Activated naive CD8-positive, alpha-beta T cell treated with anti-CD3 and anti-CD28 coated beads, Interleukin-2, amount 50 U/mL, for 24 hours (primary cell): ENCODE data around the gene GRK6.

Source experiments
- ATAC-seq: fragments of 150-1000 bp; cut with Tn5 transposase; one replicate; pipeline ENCODE4 v1.10.0; 2021
- DNase-seq: peaks from one replicate; pipeline ENCODE4 v3.0.0; 2021
- H3K27ac Mint-ChIP-seq: one replicate; pipeline ENCODE4 v1.8.0; 2021; ENCODE audit warnings: mild to moderate bottlenecking, mixed read lengths
- H3K27me3 Mint-ChIP-seq: one replicate; pipeline ENCODE4 v1.8.0; 2021; ENCODE audit warnings: mixed read lengths
- H3K36me3 Mint-ChIP-seq: one replicate; pipeline ENCODE4 v1.8.0; 2021; ENCODE audit warnings: low read depth, mixed read lengths
- H3K4me1 Mint-ChIP-seq: one replicate; pipeline ENCODE4 v1.8.0; 2021; ENCODE audit warnings: mixed read lengths
- H3K4me3 Mint-ChIP-seq: one replicate; pipeline ENCODE4 v1.8.0; 2021; ENCODE audit warnings: mild to moderate bottlenecking, moderate library complexity, mixed read lengths
- H3K9me3 Mint-ChIP-seq: one replicate; pipeline ENCODE4 v1.8.0; 2021; ENCODE audit warnings: mixed read lengths

Gene GRK6

GRCh38 chr5:177426566-177427210, at the start of gene GRK6:
Gene GRK6, plus strand, starts transcription at chr5:177426676. Its CDS starts 170 bp downstream, at chr5:177426846.
- peaks cover 57% of the 10 kb centered on the region for H3K4me1 Mint-ChIP-seq
- ATAC-seq, result peak; percentile 54
- H3K9me3 Mint-ChIP-seq, result no peaks in the 10 kb centered on the region
- H3K4me3 Mint-ChIP-seq, result peak within 1 kb of the TSS; percentile 91
- peak within 1 kb of the TSS; percentile 97 for H3K27ac Mint-ChIP-seq
- peaks cover 27% of the 10 kb centered on the region for H3K36me3 Mint-ChIP-seq
- peaks cover 3% of the 10 kb centered on the region for H3K27me3 Mint-ChIP-seq
- peak; percentile 71 for DNase-seq

- H3K36me3 Mint-ChIP-seq, result no peaks in the 10 kb centered on the region
- H3K9me3 Mint-ChIP-seq, result no peaks in the 10 kb centered on the region
- DNase-seq (no peak), ATAC-seq (no peak)
- H3K27ac Mint-ChIP-seq, result no peak overlapping the region
- peaks cover 35% of the 10 kb centered on the region for H3K4me1 Mint-ChIP-seq
- H3K4me3 Mint-ChIP-seq, result no peak overlapping the region
- peaks cover 2% of the 10 kb centered on the region for H3K27me3 Mint-ChIP-seq
These were observed 48.4 kb upstream of the GRK6 start for GRCh38 chr5:177377851-177378776.

- Mint-ChIP-seq H3K27ac (peak overlapping the region; percentile 2), H3K4me1 (peaks cover 25% of the 10 kb centered on the region), H3K9me3 (no peaks in the 10 kb centered on the region), H3K4me3 (no peak overlapping the region), H3K36me3 (no peaks in the 10 kb centered on the region), H3K27me3 (peaks cover 2% of the 10 kb centered on the region)
- ATAC-seq, result peak; percentile 88
- DNase-seq, result no peak
These were observed 47.3 kb upstream of the GRK6 start for GRCh38 chr5:177378884-177379883.

GRCh38 chr5:177380805-177381126, 45.7 kb upstream of the GRK6 start:
- H3K27ac Mint-ChIP-seq, result no peak overlapping the region
- no peak overlapping the region for H3K4me3 Mint-ChIP-seq
- ATAC-seq (no peak), DNase-seq (no peak)
- no peaks in the 10 kb centered on the region for H3K9me3 Mint-ChIP-seq
- peaks cover 2% of the 10 kb centered on the region for H3K27me3 Mint-ChIP-seq
- no peaks in the 10 kb centered on the region for H3K36me3 Mint-ChIP-seq
- H3K4me1 Mint-ChIP-seq, result peaks cover 26% of the 10 kb centered on the region

- no peak for DNase-seq
- Mint-ChIP-seq H3K27me3 (peaks cover 2% of the 10 kb centered on the region), H3K27ac (no peak overlapping the region), H3K36me3 (no peaks in the 10 kb centered on the region), H3K4me3 (no peak overlapping the region), H3K9me3 (no peaks in the 10 kb centered on the region), H3K4me1 (peaks cover 28% of the 10 kb centered on the region)
- no peak for ATAC-seq
These were observed 44.0 kb upstream of the GRK6 start for GRCh38 chr5:177382423-177383029.

- Mint-ChIP-seq H3K9me3 (no peaks in the 10 kb centered on the region), H3K27ac (no peak overlapping the region), H3K27me3 (peaks cover 2% of the 10 kb centered on the region), H3K36me3 (no peaks in the 10 kb centered on the region), H3K4me1 (peaks cover 32% of the 10 kb centered on the region), H3K4me3 (no peak overlapping the region)
- ATAC-seq, result no peak
- no peak for DNase-seq
These were observed 43.3 kb upstream of the GRK6 start for GRCh38 chr5:177383181-177383580.

- no peak for ATAC-seq
- no peaks in the 10 kb centered on the region for H3K9me3 Mint-ChIP-seq
- H3K4me1 Mint-ChIP-seq, result peaks cover 37% of the 10 kb centered on the region
- no peaks in the 10 kb centered on the region for H3K36me3 Mint-ChIP-seq
- H3K27ac Mint-ChIP-seq, result no peak within 1 kb of the TSS
- H3K4me3 Mint-ChIP-seq, result no peak within 1 kb of the TSS
- H3K27me3 Mint-ChIP-seq, result peaks cover 2% of the 10 kb centered on the region
- DNase-seq, result no peak
These were observed 42.3 kb upstream of the GRK6 start, which contains the start of gene SLC34A1 for GRCh38 chr5:177384134-177384533. Gene SLC34A1, plus strand, starts transcription at chr5:177384434. Its CDS starts 1,308 bp downstream, at chr5:177385742.

GRCh38 chr5:177385720-177386119, 40.8 kb upstream of the GRK6 start:
- Mint-ChIP-seq H3K4me3 (no peak overlapping the region), H3K4me1 (peaks cover 45% of the 10 kb centered on the region), H3K27ac (no peak overlapping the region), H3K27me3 (peaks cover 3% of the 10 kb centered on the region), H3K36me3 (no peaks in the 10 kb centered on the region), H3K9me3 (no peaks in the 10 kb centered on the region)
- no peak for DNase-seq
- no peak for ATAC-seq

GRCh38 chr5:177386542-177386941, 39.9 kb upstream of the GRK6 start:
- no peak overlapping the region for H3K27ac Mint-ChIP-seq
- H3K27me3 Mint-ChIP-seq, result peaks cover 1% of the 10 kb centered on the region
- H3K4me1 Mint-ChIP-seq, result peaks cover 49% of the 10 kb centered on the region
- H3K9me3 Mint-ChIP-seq, result no peaks in the 10 kb centered on the region
- no peaks in the 10 kb centered on the region for H3K36me3 Mint-ChIP-seq
- DNase-seq (no peak), ATAC-seq (no peak)
- H3K4me3 Mint-ChIP-seq, result no peak overlapping the region

GRCh38 chr5:177387405-177387804, 39.1 kb upstream of the GRK6 start:
- DNase-seq (no peak), ATAC-seq (no peak)
- peaks cover 1% of the 10 kb centered on the region for H3K27me3 Mint-ChIP-seq
- H3K27ac Mint-ChIP-seq, result no peak overlapping the region
- peaks cover 47% of the 10 kb centered on the region for H3K4me1 Mint-ChIP-seq
- no peaks in the 10 kb centered on the region for H3K9me3 Mint-ChIP-seq
- H3K36me3 Mint-ChIP-seq, result no peaks in the 10 kb centered on the region
- H3K4me3 Mint-ChIP-seq, result no peak overlapping the region

- H3K4me3 Mint-ChIP-seq, result no peak overlapping the region
- no peak for ATAC-seq
- peaks cover 46% of the 10 kb centered on the region for H3K4me1 Mint-ChIP-seq
- no peaks in the 10 kb centered on the region for H3K9me3 Mint-ChIP-seq
- DNase-seq, result no peak
- peak overlapping the region; percentile 5 for H3K27ac Mint-ChIP-seq
- H3K27me3 Mint-ChIP-seq, result peaks cover 1% of the 10 kb centered on the region
- H3K36me3 Mint-ChIP-seq, result no peaks in the 10 kb centered on the region
These were observed 37.9 kb upstream of the GRK6 start for GRCh38 chr5:177388521-177389052.

- H3K27ac Mint-ChIP-seq, result peak overlapping the region; percentile 87
- no peaks in the 10 kb centered on the region for H3K9me3 Mint-ChIP-seq
- ATAC-seq, result peak; percentile 77
- peak overlapping the region; percentile 28 for H3K4me3 Mint-ChIP-seq
- peak; percentile 32 for DNase-seq
- H3K4me1 Mint-ChIP-seq, result peaks cover 46% of the 10 kb centered on the region
- H3K27me3 Mint-ChIP-seq, result peaks cover 1% of the 10 kb centered on the region
- no peaks in the 10 kb centered on the region for H3K36me3 Mint-ChIP-seq
These were observed 37.0 kb upstream of the GRK6 start for GRCh38 chr5:177389241-177390169.
